Natural killer cell (primary cell): ENCODE measurements around the gene HEY2. TPM values are rescaled to one million over a fixed set of nuclear protein-coding genes. Genes with fewer than 3 reads are reported as not detected.
"Not testable (repeated sequence)": the region's sequence is repeated elsewhere in the genome, so short reads cannot be mapped to it uniquely, and the experiment has no call there.

Experiments used
- ATAC-seq, 3 donors: fragments of 150-1000 bp in 2 of 3; fragments of 200-7000 bp in 1 of 3; cut with Tn5 transposase; 1 replicate in 1 of 3; 2 replicates in 2 of 3; pipeline ENCODE4 v1.10.0; 2021; ENCODE audit warnings: mild to moderate bottlenecking in 2 of 3, moderate library complexity in 2 of 3
- DNase-seq, 2 donors: peaks; one replicate each; pipeline versions ENCODE4 v3.0.0 to v3.0.0-alpha.2; 2013 to 2021; ENCODE audit warnings: mixed read lengths in 1 of 2
- H3K27ac ChIP-seq: one replicate; pipeline ENCODE4 v1.5.1; 2013; ENCODE audit warnings: mild to moderate bottlenecking, low read length
- H3K27me3 ChIP-seq: one replicate; pipeline ENCODE4 v1.6.1; 2013; ENCODE audit warnings: low read length; ENCODE audit not compliant: control insufficient read depth, insufficient read depth
- H3K36me3 ChIP-seq: one replicate; pipeline ENCODE4 v1.6.1; 2013; ENCODE audit warnings: low read length; ENCODE audit not compliant: control insufficient read depth, insufficient read depth
- H3K4me1 ChIP-seq: one replicate; pipeline ENCODE4 v1.6.1; 2013; ENCODE audit warnings: low read length; ENCODE audit not compliant: control insufficient read depth, insufficient read depth
- H3K4me3 ChIP-seq: one replicate; pipeline ENCODE4 v1.5.1; 2013; ENCODE audit warnings: low read length
- H3K9me3 ChIP-seq: one replicate; pipeline ENCODE4 v1.6.1; 2013; ENCODE audit warnings: low read length; ENCODE audit not compliant: control insufficient read depth, insufficient read depth
- H3K27ac Mint-ChIP-seq, 2 donors: one replicate each; pipeline ENCODE4 v1.8.0; 2022; ENCODE audit warnings: mild to moderate bottlenecking in 2 of 2, mixed read lengths in 2 of 2, moderate library complexity in 1 of 2
- H3K27me3 Mint-ChIP-seq, 2 donors: one replicate each; pipeline ENCODE4 v1.8.0; 2022; ENCODE audit warnings: low read depth in 2 of 2, mixed read lengths in 2 of 2
- H3K36me3 Mint-ChIP-seq: one replicate; pipeline ENCODE4 v1.8.0; 2022; ENCODE audit warnings: mixed read lengths
- H3K4me1 Mint-ChIP-seq, 2 donors: one replicate each; pipeline ENCODE4 v1.8.0; 2022; ENCODE audit warnings: mixed read lengths in 2 of 2
- H3K4me3 Mint-ChIP-seq: one replicate; pipeline ENCODE4 v1.8.0; 2022; ENCODE audit warnings: mild to moderate bottlenecking, moderate library complexity, mixed read lengths
- H3K9me3 Mint-ChIP-seq, 2 donors: one replicate each; pipeline ENCODE4 v1.8.0; 2022; ENCODE audit warnings: mixed read lengths in 2 of 2
- WGBS: methylation state at CpG from one replicate; pipeline ENCODE4 v1.1.7; 2013; ENCODE audit warnings: missing lambda C conversion rate; ENCODE audit not compliant: insufficient coverage; 5-methylcytosine and 5-hydroxymethylcytosine counted together
- intact Hi-C: fragments of 100-400 bp; cut with micrococcal nuclease; formaldehyde crosslinking; loops from one replicate; pipeline ENCODE4 v1.14.2; 2022
- total RNA-seq, 4 donors: library from RNA; stranded (reverse); fragments of 120-200 nt in 1 of 4; gene quantifications; one replicate each; pipeline versions ENCODE4 v1.2.3 to v1.2.4, GENCODE V29; 2013 to 2022
- TF ChIP-seq, protein P1 (sequence below): fragments of 200-600 bp; IDR thresholded peaks from one replicate; pipeline ENCODE4 v1.8.0; 2022; ENCODE audit warnings: antibody characterized with exemption

HEY2 gene
- total RNA-seq, 3 donors from 2014 or later (not counting 1 experiment from before 2014, with no cell fraction given), result 0.66 to 0.93 (median 0.73) TPM

- WGBS, result 67% methylated on average over 5 of the region's 6 CpGs
These were observed 19.8 kb downstream of the HEY2 start for GRCh38 chr6:125769147-125769783.

DNA sequence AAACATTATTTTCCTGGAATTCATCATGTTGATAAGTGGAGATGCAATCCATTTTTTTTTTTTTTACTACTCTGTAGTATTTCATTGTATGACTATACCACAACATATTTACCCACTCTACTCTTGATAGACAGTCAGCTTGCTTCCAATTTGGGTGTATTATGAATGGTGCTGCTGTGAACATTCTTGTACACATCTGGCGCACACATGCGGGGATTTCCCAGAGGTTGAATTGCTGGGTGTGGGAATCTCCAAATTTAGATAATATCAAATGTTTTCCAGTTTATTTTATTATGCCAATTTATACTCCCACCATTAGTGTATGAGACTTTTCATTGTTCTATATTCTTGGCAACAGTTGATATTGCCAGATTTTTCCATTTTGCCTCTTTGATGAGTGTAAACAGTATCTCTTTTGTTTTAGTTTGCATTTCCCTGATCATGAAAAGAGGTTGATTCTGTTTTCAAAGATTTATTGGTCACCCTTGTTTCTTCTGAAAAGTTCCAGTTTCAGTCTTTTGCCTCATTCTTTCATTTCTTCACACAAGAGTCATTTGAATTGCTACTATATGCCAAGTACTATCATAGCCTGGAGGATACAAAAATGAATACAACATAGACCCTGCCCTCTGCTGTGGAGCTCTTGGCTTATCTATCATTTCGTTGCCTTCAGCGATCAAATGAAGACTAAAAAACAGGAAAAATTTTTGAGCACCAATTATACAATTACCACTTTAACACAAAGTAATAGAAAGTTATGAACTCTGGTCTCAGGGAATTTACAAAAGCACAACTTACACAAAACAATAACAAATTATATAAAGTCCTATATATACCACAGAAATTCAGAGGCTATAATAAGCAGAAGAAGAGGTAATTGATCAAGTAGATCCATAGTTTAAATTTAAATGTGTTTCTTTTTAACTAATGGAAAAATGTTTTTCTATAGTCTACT is 24.2 kb downstream of the HEY2 start:
- 100% methylated on average over 2 of the region's 4 CpGs for WGBS
- Histone ChIP-seq H3K9me3 (no peaks in the 10 kb centered on the region), H3K4me1 (no peaks in the 10 kb centered on the region), H3K4me3 (no peak overlapping the region), H3K27me3 (peaks cover 3% of the 10 kb centered on the region), H3K27ac (no peak overlapping the region), H3K36me3 (no peaks in the 10 kb centered on the region)
- Mint-ChIP-seq H3K27me3 (peaks cover 11 to 24% of the 10 kb centered on the region in 2 donors), H3K27ac (no peak overlapping the region), H3K36me3 (no peaks in the 10 kb centered on the region), H3K9me3 (no peaks in the 10 kb centered on the region), H3K4me1 (no peaks in the 10 kb centered on the region), H3K4me3 (no peak overlapping the region)
- DNase-seq (no peak), ATAC-seq (no peak)
- TF ChIP-seq, protein P1, sequence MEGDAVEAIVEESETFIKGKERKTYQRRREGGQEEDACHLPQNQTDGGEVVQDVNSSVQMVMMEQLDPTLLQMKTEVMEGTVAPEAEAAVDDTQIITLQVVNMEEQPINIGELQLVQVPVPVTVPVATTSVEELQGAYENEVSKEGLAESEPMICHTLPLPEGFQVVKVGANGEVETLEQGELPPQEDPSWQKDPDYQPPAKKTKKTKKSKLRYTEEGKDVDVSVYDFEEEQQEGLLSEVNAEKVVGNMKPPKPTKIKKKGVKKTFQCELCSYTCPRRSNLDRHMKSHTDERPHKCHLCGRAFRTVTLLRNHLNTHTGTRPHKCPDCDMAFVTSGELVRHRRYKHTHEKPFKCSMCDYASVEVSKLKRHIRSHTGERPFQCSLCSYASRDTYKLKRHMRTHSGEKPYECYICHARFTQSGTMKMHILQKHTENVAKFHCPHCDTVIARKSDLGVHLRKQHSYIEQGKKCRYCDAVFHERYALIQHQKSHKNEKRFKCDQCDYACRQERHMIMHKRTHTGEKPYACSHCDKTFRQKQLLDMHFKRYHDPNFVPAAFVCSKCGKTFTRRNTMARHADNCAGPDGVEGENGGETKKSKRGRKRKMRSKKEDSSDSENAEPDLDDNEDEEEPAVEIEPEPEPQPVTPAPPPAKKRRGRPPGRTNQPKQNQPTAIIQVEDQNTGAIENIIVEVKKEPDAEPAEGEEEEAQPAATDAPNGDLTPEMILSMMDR, result no peak
- intact Hi-C loops, result no loop called here

More at GRCh38 chr6:125769147-125769783, 19.8 kb downstream of the HEY2 start:
- peaks cover 21 to 55% of the 10 kb centered on the region in 2 donors for H3K27me3 Mint-ChIP-seq
- Histone ChIP-seq H3K27ac (no peak overlapping the region), H3K9me3 (no peaks in the 10 kb centered on the region), H3K4me1 (no peaks in the 10 kb centered on the region), H3K27me3 (peaks cover 2% of the 10 kb centered on the region), H3K36me3 (no peaks in the 10 kb centered on the region), H3K4me3 (no peak overlapping the region)
- no peaks in the 10 kb centered on the region for H3K36me3 Mint-ChIP-seq
- H3K9me3 Mint-ChIP-seq, result no peaks in the 10 kb centered on the region
- TF ChIP-seq, protein P1, result no peak
- no peak overlapping the region for H3K4me3 Mint-ChIP-seq
- H3K27ac Mint-ChIP-seq, result no peak overlapping the region
- no peak for DNase-seq
- intact Hi-C loops, result loop anchor here (1.0 to 5.0 kb wide), 3 partner anchors 257 to 617 kb away; partner anchors contain the start of gene TPD52L1
- no peak for ATAC-seq
- no peaks in the 10 kb centered on the region for H3K4me1 Mint-ChIP-seq

DNA sequence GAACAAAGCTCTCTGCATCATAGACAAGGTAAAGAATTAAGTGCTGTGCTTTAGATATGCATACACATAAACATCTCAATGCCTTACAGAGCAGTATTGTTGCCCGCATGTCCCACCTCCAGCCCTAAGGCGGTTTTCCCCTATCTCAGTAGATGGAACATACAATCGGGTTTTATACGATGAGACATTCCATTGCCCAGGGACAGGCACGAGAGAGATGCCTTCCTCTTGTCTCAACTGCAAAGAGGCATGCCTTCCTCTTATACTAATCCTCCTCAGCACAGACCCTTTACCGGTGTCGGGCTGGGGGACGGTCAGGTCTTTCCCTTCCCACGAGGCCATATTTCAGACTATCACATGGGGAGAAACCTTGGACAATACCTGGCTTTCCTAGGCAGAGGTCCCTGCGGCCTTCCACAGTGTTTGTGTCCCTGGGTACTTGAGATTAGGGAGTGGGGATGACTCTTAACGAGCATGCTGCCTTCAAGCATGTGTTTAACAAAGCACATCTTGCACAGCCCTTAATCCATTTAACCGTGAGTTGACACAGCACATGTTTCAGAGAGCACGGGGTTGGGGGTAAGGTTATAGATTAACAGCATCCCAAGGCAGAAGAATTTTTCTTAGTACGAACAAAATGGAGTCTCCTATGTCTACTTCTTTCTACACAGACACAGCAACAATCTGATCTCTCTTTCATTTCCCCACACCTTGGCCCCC is 26.8 kb downstream of the HEY2 start:
- H3K4me3 Mint-ChIP-seq, H3K4me3 ChIP-seq, H3K9me3 ChIP-seq, H3K36me3 Mint-ChIP-seq, H3K4me1 Mint-ChIP-seq, ATAC-seq, DNase-seq, H3K27ac ChIP-seq, H3K4me1 ChIP-seq, H3K27me3 Mint-ChIP-seq, H3K9me3 Mint-ChIP-seq, H3K36me3 ChIP-seq, intact Hi-C loops, H3K27me3 ChIP-seq, H3K27ac Mint-ChIP-seq: not testable (repeated sequence)
- WGBS, result 92% methylated on average over 7 of the region's 14 CpGs
